ACC112 (cell line): ENCODE results near the gene UQCC5.

Experiments
- H2AFZ ChIP-seq: fragments of 200-600 bp; sonication (generic); one replicate; pipeline ENCODE4 v1.6.0; 2017; ENCODE audit warnings: antibody characterized with exemption, low read length; ENCODE audit not compliant: unreplicated experiment
- H3K27ac ChIP-seq: fragments of 200-600 bp; sonication (generic); 2 replicates; pipeline ENCODE4 v1.5.1; 2014; ENCODE audit warnings: low read depth, mild to moderate bottlenecking, antibody characterized with exemption, low read length, moderate library complexity
- H3K27me3 ChIP-seq: fragments of 200-600 bp; sonication (generic); 2 replicates; pipeline ENCODE4 v1.6.1; 2014; ENCODE audit warnings: mild to moderate bottlenecking, antibody characterized with exemption, low read length, moderate library complexity, mixed read lengths; ENCODE audit not compliant: insufficient read depth
- H3K36me3 ChIP-seq: fragments of 200-600 bp; sonication (generic); 2 replicates; pipeline ENCODE4 v1.6.1; 2016; ENCODE audit warnings: mild to moderate bottlenecking, antibody characterized with exemption, low read length, moderate library complexity, mixed read lengths; ENCODE audit not compliant: insufficient read depth
- H3K4me1 ChIP-seq: fragments of 200-600 bp; sonication (generic); one replicate; pipeline ENCODE4 v1.6.1; 2016; ENCODE audit warnings: low read length, mixed read lengths; ENCODE audit not compliant: insufficient read depth, unreplicated experiment, control insufficient read depth
- H3K4me3 ChIP-seq: fragments of 200-600 bp; sonication (generic); 2 replicates; pipeline ENCODE4 v1.5.1; 2014; ENCODE audit warnings: mild to moderate bottlenecking, low read depth, low read length
- H3K79me2 ChIP-seq: fragments of 200-600 bp; sonication (generic); one replicate; pipeline ENCODE4 v1.6.0; 2016; ENCODE audit warnings: low read length; ENCODE audit not compliant: control insufficient read depth, unreplicated experiment, insufficient read depth

UQCC5 gene

DNA sequence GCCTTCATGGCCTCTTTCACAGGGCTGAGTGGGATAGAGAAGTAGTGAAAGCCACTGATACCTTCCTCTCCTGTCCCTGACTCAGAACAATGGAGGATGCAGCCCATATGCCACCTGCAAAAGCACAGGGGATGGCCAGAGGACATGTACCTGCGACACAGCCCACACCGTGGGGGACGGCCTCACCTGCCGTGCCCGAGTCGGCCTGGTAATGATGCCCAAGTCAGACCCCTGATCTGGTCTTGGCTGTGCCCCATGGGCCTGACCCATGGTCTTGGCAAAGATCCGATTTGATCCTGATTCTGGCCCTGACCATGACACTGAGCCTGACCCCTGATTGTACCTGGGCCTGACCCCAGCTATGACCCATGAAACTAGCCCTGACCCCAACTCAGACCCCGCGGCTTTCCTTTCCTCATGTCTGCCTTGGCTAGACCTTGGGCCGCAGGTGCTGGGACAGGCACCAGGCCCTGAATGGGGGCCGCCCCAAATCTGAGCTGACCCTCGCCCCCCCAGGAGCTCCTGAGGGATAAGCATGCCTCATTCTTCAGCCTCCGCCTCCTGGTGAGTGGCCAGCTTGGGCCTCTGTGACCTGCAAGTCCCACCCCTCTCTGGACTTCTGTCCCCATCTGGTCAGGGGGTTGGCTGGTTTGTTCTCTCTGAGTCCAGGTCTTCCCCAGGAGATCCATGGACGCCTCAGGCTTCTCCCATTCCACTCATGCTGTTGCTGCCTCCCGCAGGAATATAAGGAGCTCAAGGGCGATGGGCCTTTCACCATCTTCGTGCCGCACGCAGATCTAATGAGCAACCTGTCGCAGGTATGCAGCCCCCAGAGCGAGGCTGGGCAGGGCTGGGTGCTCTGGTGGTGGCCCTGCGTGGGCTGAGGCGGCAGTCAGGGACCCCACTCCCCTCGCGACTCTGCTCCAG is 18.3 kb upstream of the UQCC5 start:
- Histone ChIP-seq H3K4me1 (no peaks in the 10 kb centered on the region), H3K27me3 (no peaks in the 10 kb centered on the region), H3K4me3 (peak overlapping the region; percentile 42), H3K79me2 (no peaks in the 10 kb centered on the region), H2AFZ (no peak overlapping the region), H3K27ac (no peak overlapping the region), H3K36me3 (no peaks in the 10 kb centered on the region)

DNA sequence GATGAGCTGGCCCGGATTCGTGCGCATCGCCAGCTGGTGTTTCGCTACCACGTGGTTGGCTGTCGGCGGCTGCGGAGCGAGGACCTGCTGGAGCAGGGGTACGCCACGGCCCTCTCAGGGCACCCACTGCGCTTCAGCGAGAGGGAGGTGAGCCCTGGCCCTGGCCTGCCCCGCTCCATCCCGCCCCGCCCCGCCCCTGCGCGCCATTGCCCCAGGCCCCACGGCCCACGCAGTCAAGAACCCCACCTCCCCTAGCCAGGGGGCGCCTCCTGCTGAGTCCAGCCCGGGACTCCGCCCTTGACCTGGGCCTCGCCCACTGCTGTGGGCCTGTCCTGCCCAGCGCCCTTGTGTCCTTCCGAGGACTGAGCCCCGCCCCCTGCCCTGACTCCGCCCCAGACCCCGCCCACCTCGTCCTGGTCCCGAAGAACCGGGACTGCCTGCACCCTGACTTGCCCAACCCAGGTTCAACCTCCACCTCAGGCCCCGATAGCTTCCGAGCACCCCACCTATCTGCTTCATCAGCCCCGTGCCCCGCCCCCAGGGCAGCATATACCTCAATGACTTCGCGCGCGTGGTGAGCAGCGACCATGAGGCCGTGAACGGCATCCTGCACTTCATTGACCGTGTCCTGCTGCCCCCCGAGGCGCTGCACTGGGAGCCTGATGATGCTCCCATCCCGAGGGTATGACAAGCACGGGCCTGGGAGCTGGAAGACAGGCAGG is 17.5 kb upstream of the UQCC5 start:
- Histone ChIP-seq H3K4me1 (no peaks in the 10 kb centered on the region), H3K36me3 (no peaks in the 10 kb centered on the region), H2AFZ (peak overlapping the region; percentile 50), H3K27me3 (no peaks in the 10 kb centered on the region), H3K27ac (no peak overlapping the region), H3K4me3 (peak overlapping the region; percentile 42), H3K79me2 (no peaks in the 10 kb centered on the region)

DNA sequence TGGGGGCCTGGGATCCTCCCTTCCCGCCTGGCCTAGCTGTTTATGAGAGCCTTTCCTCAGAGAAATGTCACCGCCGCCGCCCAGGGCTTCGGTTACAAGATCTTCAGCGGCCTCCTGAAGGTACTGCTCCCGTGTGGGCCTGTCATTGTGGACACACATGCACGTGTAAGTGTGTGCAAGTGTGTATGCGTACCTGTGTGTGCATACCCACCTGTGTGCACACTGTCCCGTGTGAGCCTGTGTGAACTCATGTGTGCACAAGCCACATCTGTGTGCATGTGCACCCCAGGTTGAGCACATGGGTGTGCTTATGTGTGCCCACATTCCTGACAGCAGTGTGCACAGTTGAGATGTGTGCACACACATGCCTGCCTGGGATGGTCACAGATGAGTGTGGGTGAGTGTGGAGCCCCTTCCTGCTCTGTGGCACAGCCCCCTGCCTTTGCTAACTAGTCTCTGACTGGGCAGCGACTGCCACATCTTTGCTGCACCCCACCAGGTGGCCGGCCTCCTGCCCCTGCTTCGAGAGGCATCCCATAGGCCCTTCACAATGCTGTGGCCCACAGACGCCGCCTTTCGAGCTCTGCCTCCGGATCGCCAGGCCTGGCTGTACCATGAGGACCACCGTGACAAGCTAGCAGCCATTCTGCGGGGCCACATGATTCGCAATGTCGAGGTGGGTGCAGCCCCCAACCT is 16.8 kb upstream of the UQCC5 start:
- Histone ChIP-seq H3K4me1 (no peaks in the 10 kb centered on the region), H3K79me2 (no peaks in the 10 kb centered on the region), H3K27ac (no peak overlapping the region), H3K27me3 (no peaks in the 10 kb centered on the region), H2AFZ (no peak overlapping the region), H3K36me3 (no peaks in the 10 kb centered on the region), H3K4me3 (no peak overlapping the region)

DNA sequence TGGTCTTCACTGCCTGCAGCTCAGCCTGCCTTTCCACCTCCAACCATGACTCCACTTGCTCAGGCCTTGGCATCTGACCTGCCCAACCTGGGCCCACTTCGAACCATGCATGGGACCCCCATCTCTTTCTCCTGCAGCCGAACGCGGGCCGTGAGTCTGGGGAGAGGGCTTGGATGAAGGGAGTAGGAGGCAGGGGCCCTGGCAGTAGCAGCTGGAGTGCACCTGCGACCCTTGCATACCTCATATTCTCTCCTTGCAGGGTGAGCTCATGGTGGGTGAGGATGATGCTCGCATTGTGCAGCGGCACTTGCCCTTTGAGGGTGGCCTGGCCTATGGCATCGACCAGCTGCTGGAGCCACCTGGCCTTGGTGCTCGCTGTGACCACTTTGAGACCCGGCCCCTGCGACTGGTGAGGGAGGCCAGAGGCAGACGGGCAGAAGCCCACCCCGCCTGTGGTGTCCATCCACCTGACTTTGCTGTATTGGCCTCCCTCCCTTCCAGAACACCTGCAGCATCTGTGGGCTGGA is 16.2 kb upstream of the UQCC5 start:
- no peaks in the 10 kb centered on the region for H3K79me2 ChIP-seq
- no peak overlapping the region for H2AFZ ChIP-seq
- H3K4me3 ChIP-seq: no peak overlapping the region
- no peaks in the 10 kb centered on the region for H3K27me3 ChIP-seq
- H3K27ac ChIP-seq: no peak overlapping the region
- H3K4me1 ChIP-seq: no peaks in the 10 kb centered on the region
- no peaks in the 10 kb centered on the region for H3K36me3 ChIP-seq

GRCh38 chr3:52520716-52521487 is 15.5 kb upstream of the UQCC5 start:
- no peak overlapping the region for H2AFZ ChIP-seq
- no peaks in the 10 kb centered on the region for H3K27me3 ChIP-seq
- H3K4me1 ChIP-seq: no peaks in the 10 kb centered on the region
- no peak overlapping the region for H3K4me3 ChIP-seq
- no peaks in the 10 kb centered on the region for H3K36me3 ChIP-seq
- H3K79me2 ChIP-seq: no peaks in the 10 kb centered on the region
- H3K27ac ChIP-seq: no peak overlapping the region

DNA sequence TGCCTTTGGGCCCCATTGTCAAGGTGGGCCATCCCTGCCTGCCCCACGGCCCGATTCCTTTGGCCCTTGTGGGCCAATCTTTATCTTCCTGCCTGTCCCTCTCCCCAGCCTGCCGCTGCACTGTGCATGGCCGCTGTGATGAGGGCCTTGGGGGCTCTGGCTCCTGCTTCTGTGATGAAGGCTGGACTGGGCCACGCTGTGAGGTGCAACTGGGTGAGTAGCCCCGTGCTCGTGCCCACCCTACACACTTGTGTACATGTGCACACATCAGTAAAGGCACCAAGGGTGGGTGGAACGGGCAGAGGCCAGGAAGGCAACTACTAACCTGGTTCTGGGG is 14.9 kb upstream of the UQCC5 start:
- Histone ChIP-seq H3K36me3 (no peaks in the 10 kb centered on the region), H2AFZ (no peak overlapping the region), H3K27me3 (no peaks in the 10 kb centered on the region), H3K27ac (no peak overlapping the region), H3K4me1 (no peaks in the 10 kb centered on the region), H3K4me3 (no peak overlapping the region), H3K79me2 (no peaks in the 10 kb centered on the region)

DNA sequence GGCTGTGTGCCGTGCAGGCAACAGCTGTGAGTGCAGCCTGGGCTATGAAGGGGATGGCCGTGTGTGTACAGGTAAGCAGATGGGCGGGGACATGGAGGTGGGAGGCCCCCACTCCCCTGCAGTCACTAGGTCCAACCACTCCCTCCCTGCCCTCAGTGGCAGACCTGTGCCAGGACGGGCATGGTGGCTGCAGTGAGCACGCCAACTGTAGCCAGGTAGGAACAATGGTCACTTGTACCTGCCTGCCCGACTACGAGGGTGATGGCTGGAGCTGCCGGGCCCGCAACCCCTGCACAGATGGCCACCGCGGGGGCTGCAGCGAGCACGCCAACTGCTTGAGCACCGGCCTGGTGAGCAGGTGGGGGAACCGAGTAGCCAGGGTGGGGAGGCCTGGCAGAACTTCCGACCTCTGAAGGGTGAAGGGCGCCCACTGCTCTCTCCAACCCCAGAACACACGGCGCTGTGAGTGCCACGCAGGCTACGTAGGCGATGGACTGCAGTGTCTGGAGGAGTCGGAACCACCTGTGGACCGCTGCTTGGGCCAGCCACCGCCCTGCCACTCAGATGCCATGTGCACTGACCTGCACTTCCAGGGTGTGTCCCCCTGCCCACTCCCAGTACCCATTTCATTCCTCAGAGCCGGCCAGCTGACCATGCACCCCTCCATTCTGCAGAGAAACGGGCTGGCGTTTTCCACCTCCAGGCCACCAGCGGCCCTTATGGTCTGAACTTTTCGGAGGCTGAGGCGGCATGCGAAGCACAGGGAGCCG is 14.3 kb upstream of the UQCC5 start:
- H3K36me3 ChIP-seq: no peaks in the 10 kb centered on the region
- no peak overlapping the region for H2AFZ ChIP-seq
- H3K4me1 ChIP-seq: peaks cover 4% of the 10 kb centered on the region
- H3K79me2 ChIP-seq: no peaks in the 10 kb centered on the region
- no peaks in the 10 kb centered on the region for H3K27me3 ChIP-seq
- H3K4me3 ChIP-seq: no peak overlapping the region
- H3K27ac ChIP-seq: no peak overlapping the region

GRCh38 chr3:52522651-52523251 is 13.7 kb upstream of the UQCC5 start:
- no peaks in the 10 kb centered on the region for H3K27me3 ChIP-seq
- H3K27ac ChIP-seq: no peak overlapping the region

DNA sequence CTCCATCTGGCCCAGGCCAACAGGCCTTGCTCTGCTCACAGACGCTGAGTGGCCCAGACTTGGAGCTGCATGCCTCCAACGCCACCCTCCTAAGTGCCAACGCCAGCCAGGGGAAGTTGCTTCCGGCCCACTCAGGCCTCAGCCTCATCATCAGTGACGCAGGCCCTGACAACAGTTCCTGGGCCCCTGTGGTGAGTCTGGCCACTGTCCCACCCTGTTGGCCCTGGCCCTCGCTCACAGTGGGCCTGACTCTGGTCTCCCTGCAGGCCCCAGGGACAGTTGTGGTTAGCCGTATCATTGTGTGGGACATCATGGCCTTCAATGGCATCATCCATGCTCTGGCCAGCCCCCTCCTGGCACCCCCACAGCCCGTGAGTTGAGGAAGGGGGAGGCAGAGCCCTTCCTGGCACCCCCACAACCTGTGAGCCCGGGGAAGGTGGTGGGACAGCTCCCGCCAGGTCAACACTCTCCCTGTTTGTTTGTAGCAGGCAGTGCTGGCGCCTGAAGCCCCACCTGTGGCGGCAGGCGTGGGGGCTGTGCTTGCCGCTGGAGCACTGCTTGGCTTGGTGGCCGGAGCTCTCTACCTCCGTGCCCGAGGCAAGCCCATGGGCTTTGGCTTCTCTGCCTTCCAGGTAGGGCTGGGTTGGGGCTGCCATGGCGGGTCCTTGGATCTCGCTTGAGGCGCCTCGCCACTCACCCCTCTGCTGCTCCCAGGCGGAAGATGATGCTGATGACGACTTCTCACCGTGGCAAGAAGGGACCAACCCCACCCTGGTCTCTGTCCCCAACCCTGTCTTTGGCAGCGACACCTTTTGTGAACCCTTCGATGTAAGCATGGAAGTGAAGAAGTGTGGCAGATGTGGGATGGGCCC is 12.8 kb upstream of the UQCC5 start:
- Histone ChIP-seq H3K27ac (no peak overlapping the region), H3K27me3 (no peaks in the 10 kb centered on the region), H3K4me3 (no peak overlapping the region), H3K4me1 (peaks cover 8% of the 10 kb centered on the region), H2AFZ (no peak overlapping the region), H3K36me3 (peaks cover 5% of the 10 kb centered on the region; the same call in 1 of the 2 replicates), H3K79me2 (no peaks in the 10 kb centered on the region)

More at GRCh38 chr3:52522651-52523251, 13.7 kb upstream of the UQCC5 start:
- peaks cover 8% of the 10 kb centered on the region for H3K4me1 ChIP-seq
- no peaks in the 10 kb centered on the region for H3K36me3 ChIP-seq
- H3K79me2 ChIP-seq: no peaks in the 10 kb centered on the region
- H2AFZ ChIP-seq: no peak overlapping the region
- H3K4me3 ChIP-seq: no peak overlapping the region
